ENCODE data around the gene IFNE. TPM values are rescaled to one million over a fixed set of nuclear protein-coding genes. Genes with fewer than 3 reads are reported as not detected.
"Not testable (repeated sequence)": the region's sequence is repeated elsewhere in the genome, so short reads cannot be mapped to it uniquely, and the experiment has no call there.

The IFNE gene
- total and polyA plus RNA-seq, 11 donors, result 0.68 TPM; not detected in 10

DNA sequence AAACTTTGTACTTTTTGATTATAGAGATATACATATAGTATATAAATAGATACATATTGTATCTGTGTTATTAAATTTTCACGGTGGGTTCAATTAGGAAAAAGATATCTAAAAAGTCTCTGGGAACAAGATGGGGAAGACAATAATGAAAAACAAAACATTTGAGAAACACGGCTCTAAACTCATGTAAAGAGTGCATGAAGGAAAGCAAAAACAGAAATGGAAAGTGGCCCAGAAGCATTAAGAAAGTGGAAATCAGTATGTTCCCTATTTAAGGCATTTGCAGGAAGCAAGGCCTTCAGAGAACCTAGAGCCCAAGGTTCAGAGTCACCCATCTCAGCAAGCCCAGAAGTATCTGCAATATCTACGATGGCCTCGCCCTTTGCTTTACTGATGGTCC is 42.0 kb downstream of the IFNE start, which contains the start of gene IFNA1:
Gene IFNA1 (plus strand): TSS at position 301 of the 400 bp plus-strand sequence. CDS start 69 bp downstream, at position 370.
- TF ChIP-seq POLR2A (IDR thresholded peaks at IDR 0.05), result no peak
- TF ChIP-seq, protein P1, sequence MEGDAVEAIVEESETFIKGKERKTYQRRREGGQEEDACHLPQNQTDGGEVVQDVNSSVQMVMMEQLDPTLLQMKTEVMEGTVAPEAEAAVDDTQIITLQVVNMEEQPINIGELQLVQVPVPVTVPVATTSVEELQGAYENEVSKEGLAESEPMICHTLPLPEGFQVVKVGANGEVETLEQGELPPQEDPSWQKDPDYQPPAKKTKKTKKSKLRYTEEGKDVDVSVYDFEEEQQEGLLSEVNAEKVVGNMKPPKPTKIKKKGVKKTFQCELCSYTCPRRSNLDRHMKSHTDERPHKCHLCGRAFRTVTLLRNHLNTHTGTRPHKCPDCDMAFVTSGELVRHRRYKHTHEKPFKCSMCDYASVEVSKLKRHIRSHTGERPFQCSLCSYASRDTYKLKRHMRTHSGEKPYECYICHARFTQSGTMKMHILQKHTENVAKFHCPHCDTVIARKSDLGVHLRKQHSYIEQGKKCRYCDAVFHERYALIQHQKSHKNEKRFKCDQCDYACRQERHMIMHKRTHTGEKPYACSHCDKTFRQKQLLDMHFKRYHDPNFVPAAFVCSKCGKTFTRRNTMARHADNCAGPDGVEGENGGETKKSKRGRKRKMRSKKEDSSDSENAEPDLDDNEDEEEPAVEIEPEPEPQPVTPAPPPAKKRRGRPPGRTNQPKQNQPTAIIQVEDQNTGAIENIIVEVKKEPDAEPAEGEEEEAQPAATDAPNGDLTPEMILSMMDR (IDR thresholded peaks at IDR 0.05), result no peak
- peaks cover 0 to 25% (median 0%) of the 10 kb centered on the region in 9 donors for H3K27me3 ChIP-seq
- no peaks in the 10 kb centered on the region for H3K36me3 ChIP-seq
- intact Hi-C loops (cut with DNase I), result no loop called here
- 88 to 93% (median 91%) methylated on average over 4 of the region's 4 CpGs for WGBS, 4 donors
- H3K9me3 ChIP-seq, result peaks cover 0 to 8% (median 0%) of the 10 kb centered on the region in 12 donors
- no peak within 1 kb of the TSS for H3K4me3 ChIP-seq
- no peak within 1 kb of the TSS for H3K27ac ChIP-seq
- H3K4me1 ChIP-seq, result peaks cover 0 to 5% (median 0%) of the 10 kb centered on the region in 12 donors
- DNase-seq (no peak), ATAC-seq (no peak)

DNA sequence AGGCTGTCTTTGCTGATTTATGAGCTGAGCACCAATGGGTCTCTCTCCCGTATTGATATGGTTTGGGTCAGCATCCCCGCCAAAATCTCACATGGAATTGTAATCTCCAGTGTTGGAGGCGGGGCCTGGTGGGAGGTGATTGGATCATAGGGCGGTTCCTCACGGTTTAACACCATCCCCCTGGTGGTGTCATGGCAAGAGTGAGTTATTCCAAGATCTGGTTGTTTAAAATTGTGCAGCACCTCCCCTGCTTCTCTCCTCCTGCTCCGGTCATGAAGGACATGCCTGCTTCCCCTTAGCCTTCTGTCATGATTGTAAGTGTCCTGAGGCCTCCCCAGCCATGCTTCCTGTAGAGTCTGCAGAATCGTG is 47.1 kb downstream of the IFNE start:
- H3K9me3 ChIP-seq; H3K4me1 ChIP-seq; DNase-seq; H3K27ac ChIP-seq; ATAC-seq; H3K4me3 ChIP-seq; H3K36me3 ChIP-seq; intact Hi-C loops (cut with DNase I): not testable (repeated sequence)
- peaks cover 0 to 34% (median 4%) of the 10 kb centered on the region in 9 donors for H3K27me3 ChIP-seq
- WGBS, 4 donors, result 61 to 77% (median 67%) methylated on average over 7 of the region's 7 CpGs

DNA sequence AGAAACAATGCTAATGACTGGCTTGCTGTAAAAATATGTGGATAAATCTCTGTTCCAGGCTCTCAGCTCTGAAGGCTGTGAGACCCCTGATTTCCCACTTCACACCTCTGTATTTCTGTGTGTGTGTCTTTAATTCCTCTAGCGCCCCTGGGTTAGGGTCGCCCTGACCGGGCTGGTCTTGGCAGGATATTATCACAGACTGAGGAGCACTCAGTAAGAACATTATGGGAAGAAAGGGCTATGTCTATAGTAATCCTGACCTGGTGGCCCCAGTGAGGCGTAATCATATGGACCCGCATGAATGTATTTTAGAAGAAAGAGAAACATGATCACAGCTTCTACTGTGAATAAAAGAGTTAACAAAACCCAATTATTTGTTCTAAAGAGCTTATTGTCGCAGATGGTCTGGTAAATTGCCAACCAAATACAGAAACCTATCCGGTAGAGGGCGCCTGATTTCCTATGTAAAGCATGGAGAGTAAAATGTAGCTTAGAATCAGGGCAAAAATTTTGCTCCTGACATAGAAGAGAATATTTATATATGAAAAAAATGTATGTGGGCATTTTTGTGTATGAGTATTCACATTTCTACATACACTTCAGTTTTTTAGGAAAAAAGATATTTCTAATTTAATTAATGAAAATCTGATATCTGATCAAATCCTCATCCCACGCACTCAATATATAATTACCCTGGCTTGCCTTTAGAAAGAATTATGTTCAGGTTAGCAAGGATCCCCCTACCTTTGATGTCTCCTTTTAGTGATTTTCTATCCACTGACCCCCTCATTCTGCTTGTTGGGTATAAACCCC is 47.7 kb downstream of the IFNE start:
- Histone ChIP-seq H3K27ac (no peak overlapping the region), H3K9me3 (no peaks in the 10 kb centered on the region), H3K36me3 (no peaks in the 10 kb centered on the region), H3K4me3 (no peak overlapping the region), H3K27me3 (peaks cover 0 to 37% (median 4%) of the 10 kb centered on the region in 9 donors), H3K4me1 (no peaks in the 10 kb centered on the region)
- WGBS, 4 donors, result 37 to 46% (median 40%) methylated on average over 9 of the region's 9 CpGs
- ATAC-seq, result no peak
- peak in 1 of 5 donors; percentile 11 for DNase-seq
- intact Hi-C loops (cut with DNase I), result no loop called here
- TF ChIP-seq POLR2A (IDR thresholded peaks at IDR 0.05), result no peak
- TF ChIP-seq, protein P1 (IDR thresholded peaks at IDR 0.05), result peak in 11 of 12 donors; percentile 26 to 61 (median 45)

DNA sequence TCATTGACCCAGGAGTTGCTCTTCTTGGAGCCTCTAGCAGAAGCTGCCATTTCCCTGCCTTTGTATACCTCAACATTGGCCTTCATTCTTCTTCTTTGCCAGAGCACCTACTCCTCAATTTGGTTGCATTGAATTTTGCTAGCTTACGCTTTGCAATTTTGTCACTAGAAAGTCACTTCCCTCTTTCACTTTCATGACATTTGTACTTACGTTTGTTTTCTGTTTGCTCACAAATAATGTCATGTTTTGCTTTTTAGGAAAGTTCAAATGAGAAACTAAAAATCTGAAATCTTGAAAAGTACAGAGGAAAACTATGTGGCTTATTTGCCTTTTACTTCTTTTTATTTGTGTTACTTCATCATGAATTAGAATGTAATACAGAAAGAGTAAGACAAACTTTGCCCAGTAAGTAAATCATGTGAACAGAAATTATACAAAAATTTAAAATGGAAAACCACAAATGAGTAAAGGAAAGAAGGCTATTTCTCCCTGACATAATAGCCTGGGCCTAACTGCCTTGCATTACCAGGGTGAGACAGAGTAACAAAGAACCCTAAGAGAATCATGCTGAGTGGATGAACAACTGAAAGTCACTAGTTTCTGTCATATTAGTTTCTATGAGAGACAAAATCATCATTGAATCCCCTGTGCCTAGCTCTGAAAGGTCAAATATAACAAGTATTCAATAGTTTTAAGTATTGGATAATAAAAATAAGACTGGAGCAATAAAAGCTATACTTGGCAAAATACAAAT is 49.3 kb downstream of the IFNE start:
- 76 to 83% (median 82%) methylated on average over 2 of the region's 2 CpGs for WGBS, 4 donors
- Histone ChIP-seq H3K27ac (no peak overlapping the region), H3K4me3 (no peak overlapping the region), H3K27me3 (peaks cover 0 to 33% (median 4%) of the 10 kb centered on the region in 9 donors), H3K4me1 (no peaks in the 10 kb centered on the region), H3K9me3 (no peaks in the 10 kb centered on the region), H3K36me3 (no peaks in the 10 kb centered on the region)
- intact Hi-C loops (cut with DNase I), result no loop called here
- no peak for DNase-seq
- ATAC-seq, result no peak
- TF ChIP-seq POLR2A (IDR thresholded peaks at IDR 0.05), result no peak
- TF ChIP-seq, protein P1 (IDR thresholded peaks at IDR 0.05), result no peak

MicroRNA genes within 50 kb of the gene (microRNA counts, 767-probe panel; counts per million panel counts)
- 0 to 349 counts per million in 2 donors for microRNA hsa-miR-31-5p

Small RNA genes lying within 50 kb of the gene (microRNA-seq; reads per million reads assigned to microRNA genes)
- gene MIR31, result 1.5 to 6.0 (median 4.4) reads per million in 4 donors

Other genes starting within 250 kb of the IFNE start
- gene IFNA14, start 242.3 kb downstream of the IFNE start, total RNA-seq, result not detected
- not detected for gene IFNA14, start 242.3 kb downstream of the IFNE start, polyA plus RNA-seq
- not detected for gene IFNA5, start 177.0 kb downstream of the IFNE start, total RNA-seq
- gene IFNA5, start 177.0 kb downstream of the IFNE start, polyA plus RNA-seq, result not detected
- 10 to 100 TPM; 10.7 to 15.1 (median 11.8) TPM for gene KLHL9, start 146.9 kb downstream of the IFNE start, total RNA-seq
- gene KLHL9, start 146.9 kb downstream of the IFNE start, polyA plus RNA-seq, result 10 to 100 TPM in 1 of 2 donors, 1 to 10 TPM in 1; 4.4 to 12.6 TPM
- gene IFNA6, start 131.4 kb downstream of the IFNE start, total RNA-seq, result not detected
- gene IFNA6, start 131.4 kb downstream of the IFNE start, polyA plus RNA-seq, result not detected
- gene IFNA13, start 114.3 kb downstream of the IFNE start, total RNA-seq, result not detected
- not detected for gene IFNA13, start 114.3 kb downstream of the IFNE start, polyA plus RNA-seq
- not detected for gene IFNA2, start 96.9 kb downstream of the IFNE start, total RNA-seq
- gene IFNA2, start 96.9 kb downstream of the IFNE start, polyA plus RNA-seq, result not detected
- gene IFNA8, start 73.2 kb downstream of the IFNE start, total RNA-seq, result not detected
- gene IFNA8, start 73.2 kb downstream of the IFNE start, polyA plus RNA-seq, result not detected
- not detected for gene IFNA1, start 41.9 kb downstream of the IFNE start, total RNA-seq
- not detected for gene IFNA1, start 41.9 kb downstream of the IFNE start, polyA plus RNA-seq